Activated B cell treated with CpG ODN at 0.5 μM for 24 hours (primary cell): ENCODE measurements around the gene BCHE. TPM values are rescaled to one million over a fixed set of nuclear protein-coding genes. Genes with fewer than 3 reads are reported as not detected.

Experiments used
- ATAC-seq: fragments of 200-7000 bp; cut with Tn5 transposase; one replicate; pipeline ENCODE4 v1.10.0; 2021; ENCODE audit warnings: low read depth, mild to moderate bottlenecking, moderate library complexity
- CTCF ChIA-PET: fragments of 350-600 bp; sonication (Branson Sonifier 250); formaldehyde crosslinking; loops from one replicate; lab custom pipeline; 2021; ENCODE audit warnings: antibody characterized with exemption; lab: Charles Lee
- POLR2A ChIA-PET: fragments of 350-600 bp; sonication (Branson Sonifier 250); formaldehyde crosslinking; loops from one replicate; lab custom pipeline; 2021; ENCODE audit warnings: antibody characterized with exemption; lab: Charles Lee
- DNase-seq: peaks from one replicate; pipeline ENCODE4 v3.0.0; 2022
- H3K27ac Mint-ChIP-seq: one replicate; pipeline ENCODE4 v1.8.0; 2020; ENCODE audit warnings: mixed read lengths
- H3K27me3 Mint-ChIP-seq: one replicate; pipeline ENCODE4 v1.8.0; 2021; ENCODE audit warnings: mixed read lengths
- H3K36me3 Mint-ChIP-seq: one replicate; pipeline ENCODE4 v1.8.0; 2021; ENCODE audit warnings: low read depth, mixed read lengths
- H3K4me1 Mint-ChIP-seq: one replicate; pipeline ENCODE4 v1.8.0; 2021; ENCODE audit warnings: mixed read lengths
- H3K4me3 Mint-ChIP-seq: one replicate; pipeline ENCODE4 v1.8.0; 2020; ENCODE audit warnings: mild to moderate bottlenecking, mixed read lengths
- H3K9me3 Mint-ChIP-seq: one replicate; pipeline ENCODE4 v1.8.0; 2020; ENCODE audit warnings: mixed read lengths
- CTCF ChIP-seq: fragments of 200-600 bp; IDR thresholded peaks from one replicate; pipeline ENCODE4 v1.8.0; 2022; ENCODE audit warnings: antibody characterized with exemption, mild to moderate bottlenecking
- intact Hi-C: fragments of 100-400 bp; cut with micrococcal nuclease; formaldehyde crosslinking; loops from one replicate; pipeline ENCODE4 v1.15.1; 2024
- total RNA-seq: library from RNA; stranded (reverse); gene quantifications from 2 replicates; pipeline ENCODE4 v1.2.3, GENCODE V29; 2022

The BCHE gene
- total RNA-seq, 1 donor from 2014 or later = not detected

DNA sequence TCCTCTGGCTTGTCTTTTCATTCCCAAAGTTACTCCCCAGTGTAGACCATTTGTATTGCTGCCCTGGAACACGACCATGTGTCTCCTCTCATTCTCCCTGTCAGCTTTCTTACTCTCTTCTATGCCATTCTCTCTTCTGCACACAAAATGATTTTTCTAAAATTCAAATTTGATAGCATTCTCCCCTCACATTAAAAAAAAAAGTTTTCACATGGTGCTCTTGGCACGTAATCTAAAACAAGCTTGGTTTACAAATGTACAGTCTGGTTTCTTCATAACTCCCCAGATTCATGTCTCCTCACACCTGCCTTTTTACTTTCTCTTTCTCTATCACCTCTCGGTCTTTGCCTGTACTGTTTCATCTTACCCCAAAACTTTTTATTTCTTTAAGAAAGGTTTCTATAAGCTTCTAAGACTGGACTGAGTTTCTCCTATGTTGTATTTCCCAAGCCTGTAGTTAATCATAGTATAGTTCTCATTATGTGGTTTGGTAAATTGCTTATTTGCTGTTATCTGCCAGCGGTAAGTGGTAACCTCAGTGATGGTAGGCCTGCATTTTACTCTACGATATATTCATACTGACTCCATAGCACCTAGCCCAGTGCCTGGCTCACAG is 31.2 kb downstream of the BCHE start:
- DNase-seq (no peak), ATAC-seq (no peak)
- H3K4me3 Mint-ChIP-seq = no peak overlapping the region
- no peaks in the 10 kb centered on the region for H3K4me1 Mint-ChIP-seq
- intact Hi-C loops = no loop called here
- CTCF ChIA-PET = no interaction called here
- no peaks in the 10 kb centered on the region for H3K36me3 Mint-ChIP-seq
- no peaks in the 10 kb centered on the region for H3K27me3 Mint-ChIP-seq
- no peaks in the 10 kb centered on the region for H3K9me3 Mint-ChIP-seq
- no peak overlapping the region for H3K27ac Mint-ChIP-seq
- POLR2A ChIA-PET = no interaction called here
- TF ChIP-seq CTCF = no peak

DNA sequence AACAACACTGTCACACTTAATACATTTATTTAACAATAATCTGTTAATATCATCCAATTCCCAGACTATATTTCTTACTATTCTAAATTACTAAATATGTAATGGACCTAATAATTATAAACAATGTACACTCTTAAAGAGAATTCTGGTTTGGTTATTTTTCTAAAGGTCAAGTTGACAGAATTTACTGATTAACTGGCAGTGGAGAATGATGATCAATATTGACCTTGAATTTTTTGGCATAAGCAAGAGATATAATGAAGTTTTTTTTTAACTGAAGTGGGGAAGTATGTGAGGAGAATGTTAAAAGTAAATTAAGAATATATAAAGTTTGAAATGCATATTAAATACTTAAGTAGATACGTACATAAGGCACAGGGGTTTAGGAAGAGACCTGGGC is 33.8 kb downstream of the BCHE start:
- no peak for ATAC-seq
- intact Hi-C loops = no loop called here
- no peaks in the 10 kb centered on the region for H3K36me3 Mint-ChIP-seq
- TF ChIP-seq CTCF = no peak
- H3K4me1 Mint-ChIP-seq = no peaks in the 10 kb centered on the region
- ChIA-PET CTCF (no interaction called here), POLR2A (no interaction called here)
- no peak for DNase-seq
- no peaks in the 10 kb centered on the region for H3K27me3 Mint-ChIP-seq
- H3K9me3 Mint-ChIP-seq = no peaks in the 10 kb centered on the region
- H3K27ac Mint-ChIP-seq = no peak overlapping the region
- H3K4me3 Mint-ChIP-seq = no peak overlapping the region

DNA sequence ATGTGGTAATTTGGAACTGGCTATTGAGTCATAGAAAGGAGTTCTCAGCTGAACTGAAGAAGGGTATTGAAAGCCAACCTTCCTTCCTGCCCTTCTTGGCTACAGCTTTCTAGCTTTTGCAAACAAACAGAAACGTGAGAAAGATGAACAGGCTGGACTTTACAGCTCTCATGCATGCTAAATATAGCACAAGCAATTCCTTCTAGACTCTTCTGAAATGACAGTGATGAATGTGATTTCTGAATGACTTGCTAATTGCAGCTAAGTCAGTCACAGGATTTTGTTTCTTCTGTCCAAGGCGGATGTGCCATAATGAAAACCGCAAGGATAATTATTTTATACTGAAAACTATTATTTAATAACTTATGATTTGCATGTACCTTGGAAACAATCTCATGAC is 36.3 kb downstream of the BCHE start:
- Mint-ChIP-seq H3K4me3 (no peak overlapping the region), H3K27ac (no peak overlapping the region), H3K27me3 (no peaks in the 10 kb centered on the region), H3K36me3 (no peaks in the 10 kb centered on the region), H3K9me3 (peaks cover 2% of the 10 kb centered on the region), H3K4me1 (no peaks in the 10 kb centered on the region)
- DNase-seq (no peak), ATAC-seq (no peak)
- CTCF ChIA-PET = no interaction called here
- TF ChIP-seq CTCF = no peak
- POLR2A ChIA-PET = no interaction called here
- intact Hi-C loops = no loop called here

DNA sequence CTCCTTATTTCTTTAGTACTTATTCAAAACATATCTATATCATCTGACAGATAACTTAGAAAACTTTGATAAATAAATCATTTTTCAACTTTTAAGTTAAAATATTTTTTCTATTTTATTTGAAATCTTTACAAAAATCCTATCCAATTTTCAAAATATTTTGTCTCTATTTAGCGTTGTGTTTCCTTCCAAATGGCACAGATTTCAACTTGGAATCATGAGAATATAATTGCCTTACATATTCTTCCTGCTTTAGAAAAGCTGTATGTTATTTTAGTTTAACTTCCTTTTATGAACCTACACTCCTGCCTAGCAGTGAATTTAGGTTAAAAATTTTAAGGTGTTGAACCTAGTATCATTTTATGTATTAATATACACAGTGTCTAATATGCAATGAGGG is 38.2 kb downstream of the BCHE start:
- Mint-ChIP-seq H3K4me1 (no peaks in the 10 kb centered on the region), H3K36me3 (no peaks in the 10 kb centered on the region)
- POLR2A ChIA-PET = no interaction called here

GRCh38 chr3:165797551-165797950 is 39.7 kb downstream of the BCHE start:
- no peak for ATAC-seq
- ChIA-PET CTCF (no interaction called here), POLR2A (no interaction called here)
- no peaks in the 10 kb centered on the region for H3K4me1 Mint-ChIP-seq
- H3K9me3 Mint-ChIP-seq = peaks cover 2% of the 10 kb centered on the region
- intact Hi-C loops = no loop called here
- H3K27ac Mint-ChIP-seq = no peak overlapping the region
- no peaks in the 10 kb centered on the region for H3K27me3 Mint-ChIP-seq
- no peaks in the 10 kb centered on the region for H3K36me3 Mint-ChIP-seq
- TF ChIP-seq CTCF = no peak
- no peak for DNase-seq
- H3K4me3 Mint-ChIP-seq = no peak overlapping the region

More for the DNA sequence above, 38.2 kb downstream of the BCHE start:
- CTCF ChIA-PET = no interaction called here
- H3K4me3 Mint-ChIP-seq = no peak overlapping the region
- no peak for ATAC-seq
- peaks cover 2% of the 10 kb centered on the region for H3K9me3 Mint-ChIP-seq
- TF ChIP-seq CTCF = no peak
- H3K27me3 Mint-ChIP-seq = no peaks in the 10 kb centered on the region
- no peak for DNase-seq
- H3K27ac Mint-ChIP-seq = no peak overlapping the region
- intact Hi-C loops = no loop called here
